Neural cell (in vitro differentiated cells): ENCODE results near the gene PCED1B. TPM values are rescaled to one million over a fixed set of nuclear protein-coding genes. Genes with fewer than 3 reads are reported as not detected.

Source experiments
- H2AFZ ChIP-seq: fragments of 200-600, 300-800 bp; sonication (generic), shearing (Covaris generic); 2 replicates; pipeline ENCODE4 v1.6.0; 2014; ENCODE audit warnings: low read depth, mild to moderate bottlenecking, antibody characterized with exemption, low read length, moderate library complexity
- H3F3A ChIP-seq: fragments of 200-600 bp; shearing (Covaris generic); 2 replicates; pipeline ENCODE4 v1.6.1; 2016; ENCODE audit warnings: mild to moderate bottlenecking, moderate library complexity, mixed read lengths, antibody characterized with exemption, low read length; ENCODE audit not compliant: insufficient read depth, poor library complexity, severe bottlenecking
- H3K27ac ChIP-seq: fragments of 200-600, 300-800 bp; sonication (generic), shearing (Covaris generic); 2 replicates; pipeline ENCODE4 v1.5.1; 2014; ENCODE audit warnings: mild to moderate bottlenecking, low read length, moderate library complexity
- H3K27me3 ChIP-seq: fragments of 300-800, 200-600 bp; sonication (generic), shearing (Covaris generic); 2 replicates; pipeline ENCODE4 v1.6.0; 2014; ENCODE audit warnings: mild to moderate bottlenecking, low read depth, low read length, moderate library complexity; ENCODE audit not compliant: insufficient read depth
- H3K36me3 ChIP-seq: fragments of 300-800, 200-600 bp; sonication (generic), shearing (Covaris generic); 2 replicates; pipeline ENCODE4 v1.5.1; 2014; ENCODE audit warnings: mild to moderate bottlenecking, antibody characterized with exemption, low read length, moderate library complexity; ENCODE audit not compliant: insufficient read depth
- H3K4me2 ChIP-seq: fragments of 300-800, 200-600 bp; sonication (generic), shearing (Covaris generic); 2 replicates; pipeline ENCODE4 v1.6.0; 2014; ENCODE audit warnings: mild to moderate bottlenecking, low read length
- H3K4me3 ChIP-seq: fragments of 300-800, 200-600 bp; sonication (generic), shearing (Covaris generic); 2 replicates; pipeline ENCODE4 v1.5.1; 2014; ENCODE audit warnings: mild to moderate bottlenecking, low read length, moderate library complexity
- H3K79me2 ChIP-seq: fragments of 200-600 bp; shearing (Covaris generic); replicated peaks from 2 replicates; pipeline ENCODE4 v1.6.0; 2014; ENCODE audit warnings: mild to moderate bottlenecking, low read length, moderate library complexity; ENCODE audit not compliant: insufficient read depth
- H3K9ac ChIP-seq: fragments of 300-800, 200-600 bp; sonication (generic), shearing (Covaris generic); 2 replicates; pipeline ENCODE4 v1.6.1; 2016; ENCODE audit warnings: mild to moderate bottlenecking, low read length, mixed read lengths
- H3K9me2 ChIP-seq: fragments of 200-600 bp; shearing (Covaris generic); 2 replicates; pipeline ENCODE4 v1.6.1; 2016; ENCODE audit warnings: mild to moderate bottlenecking, low read length, mixed read lengths; ENCODE audit not compliant: insufficient read depth
- H3K9me3 ChIP-seq: fragments of 200-600, 300-800 bp; sonication (generic), shearing (Covaris generic); 2 replicates; pipeline ENCODE4 v1.6.1; 2016; ENCODE audit warnings: mild to moderate bottlenecking, mixed run types, low read length, moderate library complexity, mixed read lengths
- H4K20me1 ChIP-seq: fragments of 200-600 bp; shearing (Covaris generic); 2 replicates; pipeline ENCODE4 v1.6.1; 2016; ENCODE audit warnings: mild to moderate bottlenecking, mixed run types; ENCODE audit not compliant: insufficient read depth
- EP300 ChIP-seq: fragments of 450-650 bp; conservative IDR thresholded peaks from 2 replicates; pipeline ENCODE4 v1.6.1; 2014; ENCODE audit warnings: antibody characterized with exemption, mild to moderate bottlenecking, moderate library complexity; ENCODE audit not compliant: poor library complexity, severe bottlenecking
- EZH2 ChIP-seq: fragments of 200-600, 300-800 bp; shearing (Covaris generic), sonication (generic); IDR thresholded peaks from 2 replicates; pipeline ENCODE4 v1.6.1; 2014; ENCODE audit warnings: antibody characterized with exemption, low read length, borderline replicate concordance, mild to moderate bottlenecking; ENCODE audit not compliant: insufficient read depth, poor library complexity, severe bottlenecking
- MXI1 ChIP-seq: fragments of 450-650 bp; conservative IDR thresholded peaks from 2 replicates; pipeline ENCODE4 v1.6.1; 2014; ENCODE audit warnings: antibody characterized with exemption, mild to moderate bottlenecking; ENCODE audit not compliant: poor library complexity, severe bottlenecking
- POLR2AphosphoS5 ChIP-seq: IDR thresholded peaks from 2 replicates; pipeline ENCODE4 v1.6.1; 2012
- RAD21 ChIP-seq: fragments of 450-650 bp; conservative IDR thresholded peaks from 2 replicates; pipeline ENCODE4 v1.6.1; 2014; ENCODE audit warnings: antibody characterized with exemption, mild to moderate bottlenecking, moderate library complexity
- SMC3 ChIP-seq: fragments of 450-650 bp; conservative IDR thresholded peaks from 2 replicates; pipeline ENCODE4 v1.6.1; 2014; ENCODE audit warnings: antibody characterized with exemption, mild to moderate bottlenecking, moderate library complexity; ENCODE audit not compliant: poor library complexity
- TAF1 ChIP-seq: IDR thresholded peaks from 2 replicates; pipeline ENCODE4 v1.6.1; 2012; ENCODE audit warnings: low read depth
- polyA plus RNA-seq: library from polyadenylated mRNA; depleted of rRNA; stranded (reverse); fragments of >200 nt; gene quantifications from 2 replicates; pipeline ENCODE4 v1.2.3, GENCODE V29; 2014
- TF ChIP-seq, protein P1 (sequence below): IDR thresholded peaks from 2 replicates; pipeline ENCODE4 v1.6.1; 2012; ENCODE audit warnings: borderline replicate concordance
- TF ChIP-seq, protein P2 (sequence below): fragments of 450-650 bp; IDR thresholded peaks from 2 replicates; pipeline ENCODE4 v1.5.1; 2014; ENCODE audit warnings: antibody characterized with exemption, mild to moderate bottlenecking, moderate library complexity; ENCODE audit not compliant: poor library complexity, severe bottlenecking

PCED1B gene
- polyA plus RNA-seq, 1 donor from 2014 or later: not detected

DNA sequence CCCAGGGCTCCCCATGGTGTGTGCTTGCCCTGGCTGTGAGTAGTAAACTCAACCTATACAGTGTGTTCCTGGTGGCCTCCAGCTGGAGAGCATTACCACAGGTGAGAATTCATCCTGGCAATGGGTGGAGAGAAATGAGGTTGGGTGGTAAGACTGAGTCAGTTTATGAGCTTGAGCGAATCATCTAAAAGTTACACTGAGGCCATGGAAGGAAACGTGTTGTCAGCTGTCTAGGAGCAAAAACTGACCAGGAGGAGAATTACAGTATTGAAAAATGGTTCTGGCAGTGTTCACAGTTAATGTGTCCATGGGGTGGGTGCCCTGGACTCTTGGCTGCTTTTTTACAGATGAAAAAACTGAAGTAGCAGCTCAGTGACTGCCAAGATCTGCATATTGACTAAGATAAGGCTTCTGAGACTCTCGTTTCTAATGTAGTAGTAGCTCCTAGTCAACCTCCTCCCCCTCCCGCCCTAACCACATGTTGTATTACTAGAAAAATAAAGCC is 202.3 kb downstream of the PCED1B start:
- H3K9ac ChIP-seq: no peak overlapping the region
- no peaks in the 10 kb centered on the region for H3K9me2 ChIP-seq
- no peaks in the 10 kb centered on the region for H3K27me3 ChIP-seq
- H2AFZ ChIP-seq: no peak overlapping the region
- no peak overlapping the region for H3K4me2 ChIP-seq
- H4K20me1 ChIP-seq: no peaks in the 10 kb centered on the region
- no peaks in the 10 kb centered on the region for H3K79me2 ChIP-seq
- no peak overlapping the region for H3K4me3 ChIP-seq
- H3K36me3 ChIP-seq: no peaks in the 10 kb centered on the region
- no peaks in the 10 kb centered on the region for H3F3A ChIP-seq
- H3K9me3 ChIP-seq: no peaks in the 10 kb centered on the region
- H3K27ac ChIP-seq: no peak overlapping the region
- TF ChIP-seq EP300 (no peak), POLR2AphosphoS5 (no peak), EZH2 (no peak)
- TF ChIP-seq, protein P1, sequence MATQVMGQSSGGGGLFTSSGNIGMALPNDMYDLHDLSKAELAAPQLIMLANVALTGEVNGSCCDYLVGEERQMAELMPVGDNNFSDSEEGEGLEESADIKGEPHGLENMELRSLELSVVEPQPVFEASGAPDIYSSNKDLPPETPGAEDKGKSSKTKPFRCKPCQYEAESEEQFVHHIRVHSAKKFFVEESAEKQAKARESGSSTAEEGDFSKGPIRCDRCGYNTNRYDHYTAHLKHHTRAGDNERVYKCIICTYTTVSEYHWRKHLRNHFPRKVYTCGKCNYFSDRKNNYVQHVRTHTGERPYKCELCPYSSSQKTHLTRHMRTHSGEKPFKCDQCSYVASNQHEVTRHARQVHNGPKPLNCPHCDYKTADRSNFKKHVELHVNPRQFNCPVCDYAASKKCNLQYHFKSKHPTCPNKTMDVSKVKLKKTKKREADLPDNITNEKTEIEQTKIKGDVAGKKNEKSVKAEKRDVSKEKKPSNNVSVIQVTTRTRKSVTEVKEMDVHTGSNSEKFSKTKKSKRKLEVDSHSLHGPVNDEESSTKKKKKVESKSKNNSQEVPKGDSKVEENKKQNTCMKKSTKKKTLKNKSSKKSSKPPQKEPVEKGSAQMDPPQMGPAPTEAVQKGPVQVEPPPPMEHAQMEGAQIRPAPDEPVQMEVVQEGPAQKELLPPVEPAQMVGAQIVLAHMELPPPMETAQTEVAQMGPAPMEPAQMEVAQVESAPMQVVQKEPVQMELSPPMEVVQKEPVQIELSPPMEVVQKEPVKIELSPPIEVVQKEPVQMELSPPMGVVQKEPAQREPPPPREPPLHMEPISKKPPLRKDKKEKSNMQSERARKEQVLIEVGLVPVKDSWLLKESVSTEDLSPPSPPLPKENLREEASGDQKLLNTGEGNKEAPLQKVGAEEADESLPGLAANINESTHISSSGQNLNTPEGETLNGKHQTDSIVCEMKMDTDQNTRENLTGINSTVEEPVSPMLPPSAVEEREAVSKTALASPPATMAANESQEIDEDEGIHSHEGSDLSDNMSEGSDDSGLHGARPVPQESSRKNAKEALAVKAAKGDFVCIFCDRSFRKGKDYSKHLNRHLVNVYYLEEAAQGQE: no peak
- TF ChIP-seq, protein P2, sequence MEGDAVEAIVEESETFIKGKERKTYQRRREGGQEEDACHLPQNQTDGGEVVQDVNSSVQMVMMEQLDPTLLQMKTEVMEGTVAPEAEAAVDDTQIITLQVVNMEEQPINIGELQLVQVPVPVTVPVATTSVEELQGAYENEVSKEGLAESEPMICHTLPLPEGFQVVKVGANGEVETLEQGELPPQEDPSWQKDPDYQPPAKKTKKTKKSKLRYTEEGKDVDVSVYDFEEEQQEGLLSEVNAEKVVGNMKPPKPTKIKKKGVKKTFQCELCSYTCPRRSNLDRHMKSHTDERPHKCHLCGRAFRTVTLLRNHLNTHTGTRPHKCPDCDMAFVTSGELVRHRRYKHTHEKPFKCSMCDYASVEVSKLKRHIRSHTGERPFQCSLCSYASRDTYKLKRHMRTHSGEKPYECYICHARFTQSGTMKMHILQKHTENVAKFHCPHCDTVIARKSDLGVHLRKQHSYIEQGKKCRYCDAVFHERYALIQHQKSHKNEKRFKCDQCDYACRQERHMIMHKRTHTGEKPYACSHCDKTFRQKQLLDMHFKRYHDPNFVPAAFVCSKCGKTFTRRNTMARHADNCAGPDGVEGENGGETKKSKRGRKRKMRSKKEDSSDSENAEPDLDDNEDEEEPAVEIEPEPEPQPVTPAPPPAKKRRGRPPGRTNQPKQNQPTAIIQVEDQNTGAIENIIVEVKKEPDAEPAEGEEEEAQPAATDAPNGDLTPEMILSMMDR: no peak

DNA sequence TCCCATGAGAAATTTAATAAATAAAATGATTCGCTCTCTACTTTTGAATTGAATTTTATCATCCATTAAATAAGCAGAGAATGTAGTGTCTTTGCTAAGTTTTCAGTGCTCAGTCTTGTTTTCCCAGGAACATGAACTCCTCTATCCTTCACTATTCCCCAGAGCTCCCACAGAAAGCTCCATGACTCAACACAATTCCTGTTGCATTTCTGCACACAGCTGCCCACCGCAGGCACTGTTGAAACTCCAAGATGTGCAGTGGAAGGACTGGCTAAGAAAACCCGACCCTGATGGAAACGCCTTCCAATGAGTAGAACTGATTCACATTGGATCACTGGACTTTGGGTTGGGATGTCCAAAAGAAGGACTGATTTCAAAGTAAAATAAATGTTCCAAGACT is 202.8 kb downstream of the PCED1B start:
- TF ChIP-seq EP300 (no peak), EZH2 (no peak), SMC3 (no peak), RAD21 (no peak), POLR2AphosphoS5 (no peak), MXI1 (no peak), TAF1 (no peak)
- TF ChIP-seq, protein P2: no peak
- TF ChIP-seq, protein P1: no peak
- Histone ChIP-seq H3K9me2 (no peaks in the 10 kb centered on the region), H3K9ac (no peak overlapping the region), H3K9me3 (no peaks in the 10 kb centered on the region), H3K27me3 (no peaks in the 10 kb centered on the region), H3K36me3 (no peaks in the 10 kb centered on the region), H3K27ac (no peak overlapping the region), H3K4me2 (no peak overlapping the region), H4K20me1 (no peaks in the 10 kb centered on the region), H2AFZ (no peak overlapping the region), H3K79me2 (no peaks in the 10 kb centered on the region), H3K4me3 (no peak overlapping the region), H3F3A (no peaks in the 10 kb centered on the region)
